ENCODE results near the gene MIB1.

MIB1 gene

GRCh38 chr18:21833604-21834298 is 93.2 kb downstream of the MIB1 start:
- H3K27ac ChIP-seq = peak overlapping the region; percentile 44; the same call in 1 of the 2 replicates
- TF ChIP-seq ZFX (IDR thresholded peaks at IDR 0.05) = no peak
- no peak for TF ChIP-seq CTCF (conservative IDR thresholded peaks at IDR 0.05)

DNA sequence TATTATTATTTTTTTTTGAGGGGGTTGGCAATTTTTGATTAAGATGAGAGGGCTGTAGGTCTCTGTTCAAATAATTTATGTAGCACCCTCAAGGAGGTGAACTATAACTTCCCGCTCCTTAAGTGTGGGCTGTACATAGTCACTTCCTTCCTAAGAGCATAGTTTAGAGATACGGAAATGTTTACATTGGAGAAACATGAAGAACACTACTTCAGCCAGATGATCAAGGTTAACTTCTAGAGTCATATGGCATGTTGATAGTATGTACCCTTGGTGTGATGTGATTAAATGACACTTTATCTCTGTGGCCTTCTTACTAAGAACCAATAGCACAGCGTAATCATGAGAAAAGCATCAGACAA is 93.7 kb downstream of the MIB1 start:
- no peak for TF ChIP-seq ZFX (IDR thresholded peaks at IDR 0.05)
- TF ChIP-seq CTCF (conservative IDR thresholded peaks at IDR 0.05) = no peak

DNA sequence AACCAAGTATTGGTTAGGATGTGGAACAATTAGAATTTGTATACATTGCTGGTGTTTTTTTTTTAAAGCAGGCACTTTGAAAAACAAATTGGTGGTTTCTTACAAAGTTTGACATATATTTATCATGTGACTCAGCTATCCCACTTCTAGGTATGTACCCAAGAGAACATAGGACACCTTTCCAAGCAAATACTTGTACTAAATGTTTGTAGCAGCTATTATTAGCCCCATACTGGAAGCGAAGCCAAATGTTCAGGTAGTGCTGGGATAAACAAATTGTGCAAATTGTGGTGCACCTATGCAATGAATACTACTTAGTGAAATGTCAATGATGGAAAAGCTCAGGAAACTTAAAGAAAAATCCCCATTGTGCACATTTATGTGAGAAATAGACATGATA is 101.0 kb downstream of the MIB1 start:
- H3K27ac ChIP-seq = no peak overlapping the region
- no peak for TF ChIP-seq ZFX (IDR thresholded peaks at IDR 0.05)
- TF ChIP-seq CTCF (conservative IDR thresholded peaks at IDR 0.05) = no peak

More for the DNA sequence above, 93.7 kb downstream of the MIB1 start:
- H3K27ac ChIP-seq = peak overlapping the region; percentile 44; the same call in 1 of the 2 replicates

- no peak for TF ChIP-seq CTCF (conservative IDR thresholded peaks at IDR 0.05)
- TF ChIP-seq ZFX (IDR thresholded peaks at IDR 0.05) = no peak
- H3K27ac ChIP-seq = no peak overlapping the region
Measured at GRCh38 chr18:21843341-21843740, 102.7 kb downstream of the MIB1 start.

GRCh38 chr18:21851327-21851961 is 110.9 kb downstream of the MIB1 start:
- H3K27ac ChIP-seq = no peak overlapping the region
- TF ChIP-seq CTCF (conservative IDR thresholded peaks at IDR 0.05) (peak; percentile 47), ZFX (IDR thresholded peaks at IDR 0.05) (no peak)

- H3K27ac ChIP-seq = no peak overlapping the region
- TF ChIP-seq ZFX (IDR thresholded peaks at IDR 0.05) (no peak), CTCF (conservative IDR thresholded peaks at IDR 0.05) (no peak)
Measured at GRCh38 chr18:21853016-21853415, 112.4 kb downstream of the MIB1 start.

GRCh38 chr18:21853775-21854552 is 113.4 kb downstream of the MIB1 start:
- H3K27ac ChIP-seq = no peak overlapping the region
- TF ChIP-seq ZFX (IDR thresholded peaks at IDR 0.05) = no peak
- TF ChIP-seq CTCF (conservative IDR thresholded peaks at IDR 0.05) = no peak
